Endometrial microvascular endothelial cells (primary cell): ENCODE measurements around the gene HAGH. TPM values are rescaled to one million over a fixed set of nuclear protein-coding genes. Genes with fewer than 3 reads are reported as not detected.

Source experiments
- in situ Hi-C: cut with HindIII; loops from 2 replicates; pipeline ENCODE4 v1.10.0; 2017; ENCODE audit warnings: low sequenced_read_pairs, low pct_unique_long_range_greater_than_20kb; ENCODE audit errors: inconsistent ontology term
- total RNA-seq: library from RNA; depleted of rRNA; stranded (reverse); fragments of >200 nt; gene quantifications from one replicate; pipeline ENCODE4 v1.2.3, GENCODE V29; 2015; ENCODE audit errors: inconsistent ontology term

HAGH gene
- total RNA-seq, 1 donor from 2014 or later = 73.6 TPM

DNA sequence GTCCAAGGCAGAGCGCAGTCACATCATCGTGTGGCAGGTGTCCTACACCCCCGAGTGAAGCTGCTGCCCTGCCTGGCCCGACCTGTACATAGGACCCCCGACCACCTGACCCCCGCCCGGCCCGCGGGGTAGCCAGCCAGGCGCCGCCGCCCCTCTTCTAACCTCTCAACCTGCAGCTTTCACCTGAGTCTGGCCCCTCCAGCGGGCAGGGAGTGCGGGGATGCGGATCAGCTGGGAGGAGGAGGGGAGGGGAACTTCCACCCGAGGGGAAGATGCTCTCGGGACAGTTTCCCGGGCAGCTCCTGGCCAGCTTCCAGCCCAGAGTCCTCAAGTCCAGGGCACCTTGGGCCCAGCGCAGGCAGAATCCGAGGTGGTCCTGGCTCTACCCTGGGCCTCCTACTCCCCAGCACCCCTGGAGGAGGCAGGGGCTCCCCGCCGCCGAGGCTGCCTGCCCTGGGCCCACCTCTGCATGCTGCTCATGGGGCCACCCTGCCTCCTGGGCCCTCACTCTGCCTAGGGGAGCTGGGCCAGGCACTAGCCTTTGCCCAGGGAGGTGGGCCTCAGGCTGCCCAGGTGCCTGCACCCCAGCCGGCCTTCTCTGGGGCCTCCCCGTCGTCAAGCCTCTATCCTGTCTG is 57.7 kb downstream of the HAGH start:
- in situ Hi-C loops = no loop called here

- in situ Hi-C loops = no loop called here
These were observed 58.4 kb downstream of the HAGH start for GRCh38 chr16:1768061-1768766.

GRCh38 chr16:1767116-1767994 is 59.3 kb downstream of the HAGH start:
- in situ Hi-C loops = no loop called here

DNA sequence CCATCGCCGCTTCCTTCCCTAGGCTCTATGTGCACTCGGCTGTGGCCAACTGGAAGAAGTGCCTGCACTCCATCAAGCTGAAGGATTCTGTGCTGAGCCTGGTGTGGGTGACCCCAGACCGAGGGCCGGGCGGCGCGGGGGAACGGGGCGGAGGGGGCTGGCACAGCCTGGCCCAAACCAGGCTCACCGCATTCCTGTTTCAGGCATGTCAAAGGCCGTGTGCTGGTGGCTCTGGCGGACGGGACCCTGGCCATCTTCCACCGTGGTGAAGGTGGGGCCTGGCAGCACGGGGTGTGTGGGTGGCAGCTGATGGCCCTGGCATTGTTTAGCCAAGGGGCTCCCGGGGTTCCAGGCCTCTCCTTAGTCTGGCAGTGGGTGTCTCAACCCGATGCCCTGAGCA is 59.9 kb downstream of the HAGH start:
- in situ Hi-C loops = no loop called here

DNA sequence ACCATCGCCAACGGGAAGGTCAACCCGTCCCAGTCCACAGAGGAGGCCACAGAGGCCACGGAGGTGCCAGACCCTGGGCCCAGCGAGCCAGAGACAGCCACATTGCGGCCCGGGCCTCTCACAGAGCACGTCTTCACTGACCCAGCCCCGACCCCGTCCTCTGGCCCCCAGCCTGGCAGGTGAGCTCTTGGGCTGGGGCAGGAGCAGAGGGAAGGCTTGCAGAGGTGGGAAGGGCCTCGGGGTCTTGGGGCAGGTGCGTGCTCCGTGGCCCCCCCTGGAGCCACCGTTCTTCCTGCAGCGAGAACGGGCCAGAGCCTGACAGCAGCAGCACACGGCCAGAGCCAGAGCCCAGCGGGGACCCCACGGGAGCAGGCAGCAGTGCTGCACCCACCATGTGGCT is 60.4 kb downstream of the HAGH start:
- in situ Hi-C loops = no loop called here

GRCh38 chr16:1765826-1766225 is 60.8 kb downstream of the HAGH start:
- in situ Hi-C loops = no loop called here

GRCh38 chr16:1764971-1765370 is 61.7 kb downstream of the HAGH start:
- in situ Hi-C loops = no loop called here

DNA sequence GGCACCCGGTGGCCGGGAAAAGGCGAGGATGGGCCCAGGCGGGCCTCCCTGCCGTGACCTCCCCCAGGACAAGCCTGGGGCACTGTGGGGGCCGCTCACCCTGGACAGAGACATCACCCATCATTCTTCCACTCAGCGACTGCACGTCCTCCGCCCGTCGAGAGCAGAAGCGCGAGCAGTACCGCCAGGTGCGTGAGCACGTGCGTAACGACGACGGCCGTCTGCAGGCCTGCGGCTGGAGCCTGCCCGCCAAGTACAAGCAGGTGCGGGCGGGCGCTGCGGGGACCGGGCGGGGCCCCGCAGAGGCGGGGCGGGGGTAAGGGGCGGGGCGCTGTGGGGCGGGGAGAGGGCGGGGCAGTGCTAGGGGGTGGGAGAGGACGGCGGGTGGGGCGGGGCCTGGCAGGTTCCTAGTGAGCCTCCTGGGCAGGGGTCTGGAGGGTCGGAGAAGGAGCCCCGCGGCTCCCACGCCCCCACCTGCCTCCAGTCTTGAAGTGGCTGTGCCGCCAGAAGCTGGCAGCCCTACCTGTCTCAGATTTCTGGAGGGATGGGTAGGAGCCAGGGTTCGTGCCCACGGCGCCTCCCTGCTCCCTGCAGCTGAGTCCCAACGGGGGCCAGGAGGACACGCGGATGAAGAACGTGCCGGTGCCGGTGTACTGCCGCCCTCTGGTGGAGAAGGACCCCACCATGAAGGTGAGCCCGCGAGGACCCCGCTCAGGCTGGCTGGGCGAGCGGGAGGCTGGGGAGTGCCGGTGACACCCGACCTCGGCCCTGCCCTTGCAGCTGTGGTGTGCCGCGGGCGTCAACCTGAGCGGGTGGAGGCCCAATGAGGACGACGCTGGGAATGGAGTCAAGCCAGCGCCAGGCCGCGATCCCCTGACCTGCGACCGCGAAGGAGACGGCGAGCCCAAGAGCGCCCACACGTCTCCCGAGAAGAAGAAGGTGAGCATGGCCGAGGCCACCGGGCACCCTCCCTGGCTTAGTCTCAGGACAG is 62.8 kb downstream of the HAGH start:
- in situ Hi-C loops = no loop called here

DNA sequence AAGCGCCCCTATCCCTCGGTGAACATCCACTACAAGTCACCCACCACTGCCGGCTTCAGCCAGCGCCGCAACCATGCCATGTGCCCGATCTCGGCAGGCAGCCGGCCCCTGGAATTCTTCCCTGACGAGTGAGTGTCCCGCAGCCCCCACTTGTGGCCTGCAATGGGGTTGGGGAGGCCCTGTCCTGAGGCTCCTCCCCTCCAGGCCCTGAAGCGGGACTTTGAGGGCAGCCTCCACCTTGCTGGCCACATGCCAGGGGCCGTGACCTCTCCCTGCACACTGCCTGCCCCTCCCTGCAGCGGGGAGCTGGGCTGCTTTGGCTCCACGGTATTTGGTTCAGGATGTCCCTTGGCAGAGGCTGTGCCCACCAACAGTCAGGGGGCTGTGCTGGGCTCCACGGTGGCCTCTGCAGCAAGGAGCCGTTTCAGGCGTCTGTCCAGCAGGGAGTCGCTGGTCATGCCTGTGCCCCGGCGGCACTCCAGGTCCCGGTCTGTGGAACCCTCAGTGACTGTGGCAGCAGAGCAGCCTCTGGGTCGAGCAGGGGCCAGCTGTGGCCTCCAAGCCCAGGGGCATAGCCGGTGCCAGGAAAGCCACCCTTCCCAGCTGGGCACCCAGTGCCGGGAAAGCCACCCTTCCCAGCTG is 63.6 kb downstream of the HAGH start:
- in situ Hi-C loops = no loop called here

DNA sequence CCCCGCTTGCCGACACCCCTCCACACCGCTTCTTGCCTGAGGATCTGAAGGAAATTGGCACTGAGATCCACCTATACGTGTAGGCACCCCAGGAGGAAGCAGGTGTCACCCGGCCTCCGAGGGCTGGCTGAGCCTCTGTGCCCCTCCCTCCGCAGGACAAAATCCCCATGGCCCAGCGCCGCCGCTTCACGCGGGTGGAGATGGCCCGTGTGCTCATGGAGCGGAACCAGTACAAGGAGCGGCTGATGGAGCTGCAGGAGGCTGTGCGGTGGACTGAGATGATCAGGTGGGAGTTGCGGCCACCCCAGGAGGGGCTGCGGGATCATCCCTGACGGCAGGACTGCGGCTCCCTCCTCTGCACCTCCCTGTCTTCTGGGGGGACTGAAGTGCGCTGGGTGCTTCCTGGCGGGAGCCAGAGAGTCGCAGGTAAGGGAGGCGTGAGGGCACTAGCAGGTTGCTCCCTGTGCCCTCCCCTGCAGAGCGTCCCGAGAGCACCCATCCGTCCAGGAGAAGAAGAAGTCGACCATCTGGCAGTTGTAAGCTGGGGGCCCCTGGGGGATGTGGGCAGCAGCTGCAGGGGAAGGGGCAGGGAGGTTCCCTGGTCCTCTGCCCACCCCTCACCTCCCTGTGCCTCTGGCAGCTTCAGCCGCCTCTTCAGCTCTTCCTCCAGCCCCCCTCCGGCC is 64.3 kb downstream of the HAGH start:
- in situ Hi-C loops = no loop called here

GRCh38 chr16:1761751-1762150 is 64.9 kb downstream of the HAGH start:
- in situ Hi-C loops = no loop called here

DNA sequence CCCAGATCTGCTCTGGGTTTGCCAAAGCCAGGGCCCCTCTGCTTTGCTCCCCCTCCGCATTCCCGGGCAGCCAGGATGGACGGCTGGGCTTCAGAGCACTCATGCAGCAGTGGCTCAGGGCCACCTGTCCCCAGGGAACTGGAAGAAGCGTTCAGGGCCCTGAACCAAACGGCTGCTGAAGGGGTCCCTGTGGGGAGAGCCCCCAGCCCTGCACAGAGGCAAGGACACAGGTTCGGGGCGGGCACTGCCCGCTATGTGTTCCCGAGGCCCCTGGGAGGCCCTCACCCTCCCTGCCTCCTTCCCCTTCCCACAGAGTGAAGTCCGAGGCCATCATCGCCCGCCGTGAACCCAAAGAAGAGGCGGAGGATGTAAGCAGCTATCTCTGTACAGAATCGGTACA is 65.7 kb downstream of the HAGH start:
- in situ Hi-C loops = no loop called here

DNA sequence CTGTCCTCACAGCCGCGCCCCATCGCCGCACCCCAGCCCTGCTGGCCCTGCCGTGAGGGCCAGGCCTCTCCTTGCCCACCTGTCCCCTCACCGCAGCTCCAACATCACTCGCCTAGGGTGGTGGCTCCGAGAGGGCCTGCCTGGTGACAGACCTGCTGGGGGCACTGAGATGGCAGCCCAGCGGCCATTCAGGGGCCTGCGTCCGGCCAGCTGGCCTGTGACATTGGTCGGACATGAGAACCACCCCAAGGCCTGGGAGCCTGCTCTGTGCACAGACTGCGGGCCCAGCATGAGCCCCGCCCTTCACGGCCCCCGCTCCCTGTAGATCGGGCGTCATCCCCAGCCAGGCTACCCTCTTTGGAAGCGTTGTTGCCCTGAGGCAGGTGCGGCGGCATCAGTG is 67.1 kb downstream of the HAGH start:
- in situ Hi-C loops = no loop called here

- in situ Hi-C loops = no loop called here
These were observed 67.7 kb downstream of the HAGH start for GRCh38 chr16:1758923-1759322.

- in situ Hi-C loops = no loop called here
These were observed 68.7 kb downstream of the HAGH start for GRCh38 chr16:1757714-1758461.
